K562 (cell line): ENCODE measurements around the gene PTPRZ1. TPM values are rescaled to one million over a fixed set of nuclear protein-coding genes. Genes with fewer than 3 reads are reported as not detected.

Source experiments
- ATAC-seq: fragments of 200-7000 bp; cut with Tn5 transposase; 3 replicates; pipeline ENCODE4 v1.9.1; 2020; ENCODE audit warnings: moderate library complexity
- BruUV-seq: library from RNA; stranded (reverse); fragments of 400-500 nt; replicated peaks from 2 replicates; lab custom pipeline; 2021; lab: Mats Ljungman, UMichigan
- CTCF ChIA-PET: fragments of 300-600 bp; formaldehyde crosslinking; extraction: SDS; loops from one replicate; lab custom pipeline; 2021; ENCODE audit warnings: low intra/inter-chr PET ratio; lab: Yijun Ruan, JAX
- POLR2A ChIA-PET: fragments of 300-600, 350-650 bp; sonication (Branson Sonifier 250); formaldehyde crosslinking; extraction: SDS; loops from one replicate; lab custom pipeline; 2021; ENCODE audit warnings: antibody characterized with exemption, inconsistent platforms; lab: Yijun Ruan, JAX
- DNase-seq, 4 experiments: peaks; one replicate each; pipeline versions ENCODE4 v3.0.0 to v3.0.0-alpha.2; 2011 to 2018; ENCODE audit warnings: low spot score in 3 of 4, mixed read lengths in 3 of 4; ENCODE audit errors: extremely low read depth in 1 of 4
- FAIRE-seq: peaks from 2 replicates; lab custom pipeline; 2011; peaks lifted over from hg19 to GRCh38; lab: Jason Lieb, UNC
- H2AFZ ChIP-seq: 2 replicates; pipeline ENCODE4 v1.6.0; 2011; ENCODE audit warnings: low read depth, low read length, control low read depth, inconsistent platforms
- H3K27ac ChIP-seq: fragments of 200-600 bp; 3 replicates; pipeline ENCODE4 v1.8.0; 2011; ENCODE audit warnings: low read depth, mild to moderate bottlenecking, control low read depth, inconsistent platforms, low read length, moderate library complexity, mixed read lengths; ENCODE audit errors: extremely low read depth
- H3K27me3 ChIP-seq, 2 experiments: fragments of 300-600 bp in 1 of 2; 2 replicates in 1 of 2; 3 replicates in 1 of 2; pipeline versions ENCODE4 v1.6.0 to v1.8.0; 2011; ENCODE audit warnings: inconsistent platforms in 2 of 2, low read length in 2 of 2, mild to moderate bottlenecking in 1 of 2, mixed read lengths in 1 of 2, moderate library complexity in 1 of 2; ENCODE audit not compliant: control insufficient read depth in 2 of 2, insufficient read depth in 2 of 2
- H3K36me3 ChIP-seq: fragments of 300-600 bp; 3 replicates; pipeline ENCODE4 v1.8.0; 2011; ENCODE audit warnings: mild to moderate bottlenecking, low read length, inconsistent platforms; ENCODE audit not compliant: control insufficient read depth, insufficient read depth
- H3K4me1 ChIP-seq, 2 experiments: fragments of 200-600 bp in 1 of 2; replicated peaks in 1 of 2; 2 replicates in 1 of 2; 3 replicates in 1 of 2; pipeline versions ENCODE4 v1.5.1 to v1.8.0; 2011; ENCODE audit warnings: inconsistent platforms in 2 of 2, low read length in 2 of 2, mild to moderate bottlenecking in 1 of 2, mixed read lengths in 1 of 2, moderate library complexity in 1 of 2; ENCODE audit not compliant: control insufficient read depth in 2 of 2, insufficient read depth in 2 of 2
- H3K4me2 ChIP-seq: 2 replicates; pipeline ENCODE4 v1.6.1; 2011; ENCODE audit warnings: low read length, control low read depth, inconsistent platforms, mixed read lengths; ENCODE audit not compliant: insufficient read depth
- H3K4me3 ChIP-seq: fragments of 200-600 bp; sonication (generic), shearing (Covaris generic); 2 replicates; pipeline ENCODE4 v1.5.1; 2016; ENCODE audit warnings: control low read depth, inconsistent platforms
- H3K79me2 ChIP-seq: fragments of 200-600 bp; 3 replicates; pipeline ENCODE4 v1.8.0; 2011; ENCODE audit warnings: low read length, inconsistent platforms; ENCODE audit not compliant: control insufficient read depth, insufficient read depth
- H3K9ac ChIP-seq, 2 experiments: 2 replicates each; pipeline versions ENCODE4 v1.6.0 to v1.6.1; 2011; ENCODE audit warnings: low read depth in 2 of 2, low read length in 2 of 2, control low read depth in 1 of 2, inconsistent platforms in 1 of 2, mild to moderate bottlenecking in 1 of 2, mixed read lengths in 1 of 2; ENCODE audit not compliant: insufficient read depth in 1 of 2
- H3K9me1 ChIP-seq: one replicate; pipeline ENCODE4 v1.6.0; 2011; ENCODE audit warnings: inconsistent platforms, mild to moderate bottlenecking, low read length, moderate library complexity; ENCODE audit not compliant: control insufficient read depth, insufficient read depth
- H3K9me3 ChIP-seq: replicated peaks from 2 replicates; pipeline ENCODE4 v1.5.1; 2011; ENCODE audit warnings: low read depth, low read length, inconsistent platforms; ENCODE audit not compliant: control insufficient read depth, insufficient read depth
- H4K20me1 ChIP-seq: replicated peaks from 2 replicates; pipeline ENCODE4 v1.6.1; 2011; ENCODE audit warnings: low read length, inconsistent platforms, mixed read lengths; ENCODE audit not compliant: control insufficient read depth, insufficient read depth
- BCL6 ChIP-seq: fragments of 250-450 bp; sonication (Bioruptor Pico); IDR thresholded peaks from 2 replicates; pipeline ENCODE4 v1.4.0; 2020
- CREB1 ChIP-seq, 2 experiments: sonication (generic) in 1 of 2; formaldehyde crosslinking in 1 of 2; IDR thresholded peaks; 2 replicates each; pipeline versions ENCODE4 v1.6.1 to v1.8.0; 2012 to 2022; ENCODE audit warnings: inconsistent platforms in 1 of 2, mild to moderate bottlenecking in 1 of 2, missing genetic modification reagents in 1 of 2, moderate library complexity in 1 of 2
- ELK1 ChIP-seq: sonication (generic); formaldehyde crosslinking; IDR thresholded peaks from 2 replicates; pipeline ENCODE4 v1.8.1; 2022; ENCODE audit warnings: missing genetic modification reagents
- MBD2 ChIP-seq: sonication (generic); IDR thresholded peaks from 2 replicates; pipeline ENCODE4 v1.6.1; 2016; ENCODE audit warnings: low read depth, borderline replicate concordance
- NEUROD1 ChIP-seq: fragments of 150-350 bp; IDR thresholded peaks from 2 replicates; pipeline ENCODE4 v1.6.1; 2014; ENCODE audit warnings: borderline replicate concordance, low read length, low read depth; ENCODE audit not compliant: partially characterized antibody
- PTTG1 ChIP-seq: fragments of 450-650 bp; IDR thresholded peaks from 2 replicates; pipeline ENCODE4 v1.6.1; 2016; ENCODE audit warnings: low read depth, mild to moderate bottlenecking, missing genetic modification characterization, missing compliant biosample characterization
- RHOXF2B ChIP-seq: fragments of 250-450 bp; sonication (Bioruptor Pico); conservative IDR thresholded peaks from 2 replicates; pipeline ENCODE4 v1.5.1; 2021
- RUNX1 ChIP-seq: sonication (generic); IDR thresholded peaks from 2 replicates; pipeline ENCODE4 v1.6.1; 2016; ENCODE audit warnings: antibody characterized with exemption, low read depth
- TCF15 ChIP-seq: fragments of 250-450 bp; sonication (Bioruptor Pico); IDR thresholded peaks from 2 replicates; pipeline ENCODE4 v1.8.0; 2022; ENCODE audit warnings: moderate library complexity, mild to moderate bottlenecking, inconsistent platforms
- ZBTB2 ChIP-seq: fragments of 450-650 bp; IDR thresholded peaks from 2 replicates; pipeline ENCODE4 v1.6.1; 2016; ENCODE audit warnings: antibody characterized with exemption
- ZNF57 ChIP-seq: fragments of 450-650 bp; formaldehyde crosslinking; IDR thresholded peaks from 2 replicates; pipeline ENCODE4 v1.4.0; 2020; ENCODE audit warnings: mild to moderate bottlenecking, moderate library complexity
- whole genome bisulfite sequencing: fragments of 100-300 bp; shearing (Covaris generic); methylation state at CpG from one replicate; pipeline ENCODE4 v1.1.6; 2016; ENCODE audit warnings: low coverage, mixed read lengths; ENCODE audit not compliant: insufficient coverage; ENCODE audit errors: missing lambda C conversion rate; 5-methylcytosine and 5-hydroxymethylcytosine counted together
- in situ Hi-C: fragments of 300-500 bp; cut with MboI; formaldehyde crosslinking; loops from 4 replicates; pipeline ENCODE4 v1.15.0; 2018; ENCODE audit warnings: inconsistent platforms, mixed read lengths
- intact Hi-C: fragments of 100-400 bp; cut with micrococcal nuclease; formaldehyde crosslinking; loops from 2 replicates; pipeline ENCODE4 v1.14.2; 2022
- polyA plus RNA-seq, 8 experiments: library from polyadenylated mRNA; depleted of rRNA in 4 of 8; stranded (reverse) in 5 of 8; unstranded in 3 of 8; fragments of >200 nt; fragmentation: Nextera tagmentation in 2 of 8; fragmentation: Illumina TruSeq in 1 of 8; extraction: Ambion mirVana in 2 of 8; extraction: Trizol in 1 of 8; gene quantifications; 2 replicates each; pipeline versions ENCODE4 v1.2.1 to v1.2.3, GENCODE V29; 2011 to 2014; ENCODE audit warnings: inconsistent platforms in 1 of 8, missing spikeins in 1 of 8
- total RNA-seq, 7 experiments: library from RNA; depleted of rRNA in 6 of 7; stranded (reverse); fragments of >200 nt in 6 of 7; fragmentation: Illumina TruSeq in 2 of 7; extraction: Trizol in 2 of 7; gene quantifications; 2 replicates each; pipeline versions ENCODE4 v1.2.1 to v1.2.3, GENCODE V29; 2011 to 2021; ENCODE audit warnings: low replicate concordance in 1 of 7

Gene PTPRZ1
- total and polyA plus RNA-seq, 9 of the 15 experiments (the other 6 are each of a cell fraction or from before 2014, with no cell fraction given): 0.04 TPM; not detected in 7

DNA sequence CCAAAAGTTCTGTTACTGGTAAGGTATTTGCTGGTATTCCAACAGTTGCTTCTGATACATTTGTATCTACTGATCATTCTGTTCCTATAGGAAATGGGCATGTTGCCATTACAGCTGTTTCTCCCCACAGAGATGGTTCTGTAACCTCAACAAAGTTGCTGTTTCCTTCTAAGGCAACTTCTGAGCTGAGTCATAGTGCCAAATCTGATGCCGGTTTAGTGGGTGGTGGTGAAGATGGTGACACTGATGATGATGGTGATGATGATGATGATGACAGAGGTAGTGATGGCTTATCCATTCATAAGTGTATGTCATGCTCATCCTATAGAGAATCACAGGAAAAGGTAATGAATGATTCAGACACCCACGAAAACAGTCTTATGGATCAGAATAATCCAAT lies 140.1 kb downstream of the PTPRZ1 start:
- intact Hi-C loops (no loop called here), in situ Hi-C loops (no loop called here)
- Histone ChIP-seq H3K9me1 (no peaks in the 10 kb centered on the region), H3K9me3 (no peaks in the 10 kb centered on the region), H3K36me3 (no peaks in the 10 kb centered on the region), H3K79me2 (no peaks in the 10 kb centered on the region), H2AFZ (no peak overlapping the region), H3K27me3 (no peaks in the 10 kb centered on the region), H3K27ac (no peak overlapping the region), H3K4me3 (no peak overlapping the region), H3K4me2 (no peak overlapping the region), H3K9ac (no peak overlapping the region), H3K4me1 (no peaks in the 10 kb centered on the region), H4K20me1 (no peaks in the 10 kb centered on the region)
- TF ChIP-seq ELK1 (CRISPR knock-in tag) (no peak), ZNF57 (CRISPR knock-in tag) (no peak), RHOXF2B (no peak), TCF15 (CRISPR knock-in tag) (no peak), NEUROD1 (no peak), ZBTB2 (no peak), MBD2 (no peak), CREB1 (IDR thresholded peaks at IDR 0.05) (no peak), CREB1 (CRISPR knock-in tag; IDR thresholded peaks at IDR 0.05) (no peak), BCL6 (CRISPR knock-in tag) (no peak), RUNX1 (no peak), PTTG1 (no peak)
- FAIRE-seq: no peak
- ChIA-PET POLR2A (interaction anchor here (0.6 kb wide), 1 partner anchor 792 kb away, joined by 3 read pairs; no protein-coding TSS in a partner anchor), CTCF (no interaction called here)
- BruUV-seq: no TSS peak
- 0% methylated on average over 2 of the region's 2 CpGs for WGBS
- ATAC-seq: no peak
- no peak for DNase-seq
